Neural cell (in vitro differentiated cells): ENCODE results near the gene TSPAN3. TPM values are rescaled to one million over a fixed set of nuclear protein-coding genes. Genes with fewer than 3 reads are reported as not detected.

Experiments
- H2AFZ ChIP-seq: fragments of 200-600, 300-800 bp; sonication (generic), shearing (Covaris generic); 2 replicates; pipeline ENCODE4 v1.6.0; 2014; ENCODE audit warnings: low read depth, mild to moderate bottlenecking, antibody characterized with exemption, low read length, moderate library complexity
- H3F3A ChIP-seq: fragments of 200-600 bp; shearing (Covaris generic); 2 replicates; pipeline ENCODE4 v1.6.1; 2016; ENCODE audit warnings: mild to moderate bottlenecking, moderate library complexity, mixed read lengths, antibody characterized with exemption, low read length; ENCODE audit not compliant: insufficient read depth, poor library complexity, severe bottlenecking
- H3K27ac ChIP-seq: fragments of 200-600, 300-800 bp; sonication (generic), shearing (Covaris generic); 2 replicates; pipeline ENCODE4 v1.5.1; 2014; ENCODE audit warnings: mild to moderate bottlenecking, low read length, moderate library complexity
- H3K27me3 ChIP-seq: fragments of 300-800, 200-600 bp; sonication (generic), shearing (Covaris generic); 2 replicates; pipeline ENCODE4 v1.6.0; 2014; ENCODE audit warnings: mild to moderate bottlenecking, low read depth, low read length, moderate library complexity; ENCODE audit not compliant: insufficient read depth
- H3K36me3 ChIP-seq: fragments of 300-800, 200-600 bp; sonication (generic), shearing (Covaris generic); 2 replicates; pipeline ENCODE4 v1.5.1; 2014; ENCODE audit warnings: mild to moderate bottlenecking, antibody characterized with exemption, low read length, moderate library complexity; ENCODE audit not compliant: insufficient read depth
- H3K4me2 ChIP-seq: fragments of 300-800, 200-600 bp; sonication (generic), shearing (Covaris generic); 2 replicates; pipeline ENCODE4 v1.6.0; 2014; ENCODE audit warnings: mild to moderate bottlenecking, low read length
- H3K4me3 ChIP-seq: fragments of 300-800, 200-600 bp; sonication (generic), shearing (Covaris generic); 2 replicates; pipeline ENCODE4 v1.5.1; 2014; ENCODE audit warnings: mild to moderate bottlenecking, low read length, moderate library complexity
- H3K79me2 ChIP-seq: fragments of 200-600 bp; shearing (Covaris generic); replicated peaks from 2 replicates; pipeline ENCODE4 v1.6.0; 2014; ENCODE audit warnings: mild to moderate bottlenecking, low read length, moderate library complexity; ENCODE audit not compliant: insufficient read depth
- H3K9ac ChIP-seq: fragments of 300-800, 200-600 bp; sonication (generic), shearing (Covaris generic); 2 replicates; pipeline ENCODE4 v1.6.1; 2016; ENCODE audit warnings: mild to moderate bottlenecking, low read length, mixed read lengths
- H3K9me2 ChIP-seq: fragments of 200-600 bp; shearing (Covaris generic); 2 replicates; pipeline ENCODE4 v1.6.1; 2016; ENCODE audit warnings: mild to moderate bottlenecking, low read length, mixed read lengths; ENCODE audit not compliant: insufficient read depth
- H3K9me3 ChIP-seq: fragments of 200-600, 300-800 bp; sonication (generic), shearing (Covaris generic); 2 replicates; pipeline ENCODE4 v1.6.1; 2016; ENCODE audit warnings: mild to moderate bottlenecking, mixed run types, low read length, moderate library complexity, mixed read lengths
- H4K20me1 ChIP-seq: fragments of 200-600 bp; shearing (Covaris generic); 2 replicates; pipeline ENCODE4 v1.6.1; 2016; ENCODE audit warnings: mild to moderate bottlenecking, mixed run types; ENCODE audit not compliant: insufficient read depth
- CTCF ChIP-seq: fragments of 450-650 bp; IDR thresholded peaks from 2 replicates; pipeline ENCODE4 v1.5.1; 2014; ENCODE audit warnings: antibody characterized with exemption, mild to moderate bottlenecking, moderate library complexity; ENCODE audit not compliant: poor library complexity, severe bottlenecking
- EP300 ChIP-seq: fragments of 450-650 bp; conservative IDR thresholded peaks from 2 replicates; pipeline ENCODE4 v1.6.1; 2014; ENCODE audit warnings: antibody characterized with exemption, mild to moderate bottlenecking, moderate library complexity; ENCODE audit not compliant: poor library complexity, severe bottlenecking
- EZH2 ChIP-seq: fragments of 200-600, 300-800 bp; shearing (Covaris generic), sonication (generic); IDR thresholded peaks from 2 replicates; pipeline ENCODE4 v1.6.1; 2014; ENCODE audit warnings: antibody characterized with exemption, low read length, borderline replicate concordance, mild to moderate bottlenecking; ENCODE audit not compliant: insufficient read depth, poor library complexity, severe bottlenecking
- MXI1 ChIP-seq: fragments of 450-650 bp; conservative IDR thresholded peaks from 2 replicates; pipeline ENCODE4 v1.6.1; 2014; ENCODE audit warnings: antibody characterized with exemption, mild to moderate bottlenecking; ENCODE audit not compliant: poor library complexity, severe bottlenecking
- POLR2AphosphoS5 ChIP-seq: IDR thresholded peaks from 2 replicates; pipeline ENCODE4 v1.6.1; 2012
- RAD21 ChIP-seq: fragments of 450-650 bp; conservative IDR thresholded peaks from 2 replicates; pipeline ENCODE4 v1.6.1; 2014; ENCODE audit warnings: antibody characterized with exemption, mild to moderate bottlenecking, moderate library complexity
- REST ChIP-seq: IDR thresholded peaks from 2 replicates; pipeline ENCODE4 v1.6.1; 2012; ENCODE audit warnings: borderline replicate concordance
- SMC3 ChIP-seq: fragments of 450-650 bp; conservative IDR thresholded peaks from 2 replicates; pipeline ENCODE4 v1.6.1; 2014; ENCODE audit warnings: antibody characterized with exemption, mild to moderate bottlenecking, moderate library complexity; ENCODE audit not compliant: poor library complexity
- TAF1 ChIP-seq: IDR thresholded peaks from 2 replicates; pipeline ENCODE4 v1.6.1; 2012; ENCODE audit warnings: low read depth
- polyA plus RNA-seq: library from polyadenylated mRNA; depleted of rRNA; stranded (reverse); fragments of >200 nt; gene quantifications from 2 replicates; pipeline ENCODE4 v1.2.3, GENCODE V29; 2014

The TSPAN3 gene
- polyA plus RNA-seq, 1 donor from 2014 or later: 815 TPM

- H3K27ac ChIP-seq: no peak overlapping the region
- no peak overlapping the region for H2AFZ ChIP-seq
- H3K27me3 ChIP-seq: no peaks in the 10 kb centered on the region
- H3K9me3 ChIP-seq: no peaks in the 10 kb centered on the region
- no peaks in the 10 kb centered on the region for H4K20me1 ChIP-seq
- no peaks in the 10 kb centered on the region for H3F3A ChIP-seq
- H3K79me2 ChIP-seq: peaks cover 73% of the 10 kb centered on the region
- H3K36me3 ChIP-seq: no peaks in the 10 kb centered on the region
- H3K9ac ChIP-seq: no peak overlapping the region
- TF ChIP-seq POLR2AphosphoS5: no peak
- TF ChIP-seq TAF1: no peak
- TF ChIP-seq REST: no peak
- no peak for TF ChIP-seq EZH2
- no peak for TF ChIP-seq EP300
- no peak for TF ChIP-seq MXI1
- TF ChIP-seq RAD21: no peak
- TF ChIP-seq CTCF: no peak
- no peak for TF ChIP-seq SMC3
- H3K4me3 ChIP-seq: no peak overlapping the region
- H3K4me2 ChIP-seq: no peak overlapping the region
- H3K9me2 ChIP-seq: no peaks in the 10 kb centered on the region
Observed at GRCh38 chr15:77059786-77060361, 11.0 kb downstream of the TSPAN3 start.

- Histone ChIP-seq H3K9ac (no peak overlapping the region), H3K9me2 (no peaks in the 10 kb centered on the region), H3K4me3 (no peak overlapping the region), H3K9me3 (no peaks in the 10 kb centered on the region), H2AFZ (no peak overlapping the region), H3K4me2 (no peak overlapping the region), H3K27ac (no peak overlapping the region), H3K36me3 (no peaks in the 10 kb centered on the region), H3K27me3 (no peaks in the 10 kb centered on the region), H3K79me2 (peaks cover 58% of the 10 kb centered on the region), H4K20me1 (no peaks in the 10 kb centered on the region), H3F3A (no peaks in the 10 kb centered on the region)
- TF ChIP-seq EZH2 (no peak), SMC3 (no peak), RAD21 (no peak), EP300 (no peak), MXI1 (no peak), CTCF (no peak), REST (no peak), TAF1 (no peak), POLR2AphosphoS5 (no peak)
Observed at GRCh38 chr15:77058468-77058867, 12.4 kb downstream of the TSPAN3 start.
